Tibial nerve (tissue), 4 donors: ENCODE measurements around the gene SPRY4. TPM values are rescaled to one million over a fixed set of nuclear protein-coding genes. Genes with fewer than 3 reads are reported as not detected.

Source experiments
- DNase-seq, 2 donors: peaks; one replicate each; pipeline ENCODE4 v3.0.0-alpha.2; 2019; ENCODE audit warnings: low spot score in 2 of 2
- H3K27ac ChIP-seq, 4 donors: fragments of 200-600 bp; sonication (generic) in 3 of 4; one replicate each; pipeline ENCODE4 v1.5.1; 2017 to 2019; ENCODE audit warnings: mild to moderate bottlenecking in 1 of 4
- H3K27me3 ChIP-seq, 2 donors: fragments of 200-600 bp; sonication (generic) in 1 of 2; one replicate each; pipeline versions ENCODE4 v1.5.1 to v1.6.0; 2017 to 2019
- H3K36me3 ChIP-seq, 3 donors: fragments of 200-600 bp; sonication (generic); one replicate each; pipeline ENCODE4 v1.5.1; 2018 to 2019
- H3K4me1 ChIP-seq, 4 donors: fragments of 200-600 bp; sonication (generic) in 3 of 4; one replicate each; pipeline ENCODE4 v1.5.1; 2017 to 2019
- H3K4me3 ChIP-seq, 4 donors: fragments of 200-600 bp; sonication (generic) in 3 of 4; one replicate each; pipeline ENCODE4 v1.5.1; 2017 to 2019; ENCODE audit warnings: mild to moderate bottlenecking in 1 of 4, moderate library complexity in 1 of 4
- H3K9me3 ChIP-seq, 4 donors: fragments of 200-600 bp; sonication (generic) in 3 of 4; one replicate each; pipeline ENCODE4 v1.5.1; 2017 to 2019
- EP300 ChIP-seq, 2 donors: sonication (generic); formaldehyde crosslinking; IDR thresholded peaks; one replicate each; pipeline ENCODE4 v1.6.1; 2017; ENCODE audit warnings: antibody characterized with exemption in 2 of 2, mild to moderate bottlenecking in 1 of 2
- POLR2A ChIP-seq, 2 donors: fragments of 450-650 bp; IDR thresholded peaks; one replicate each; pipeline ENCODE4 v1.6.1; 2017; ENCODE audit warnings: antibody characterized with exemption in 2 of 2, mild to moderate bottlenecking in 2 of 2, moderate library complexity in 2 of 2
- WGBS, 2 donors: methylation state at CpG; one replicate each; pipeline ENCODE4 v1.1.5; 2018; 5-methylcytosine and 5-hydroxymethylcytosine counted together
- total RNA-seq, 4 donors: library from RNA; depleted of rRNA; stranded (reverse); fragments of >200 nt; gene quantifications; one replicate each; pipeline ENCODE4 v1.1.0, GENCODE V29; 2016
- TF ChIP-seq, protein P1 (sequence below), 5 experiments: fragments of 200-600 bp in 3 of 5; fragments of 450-650 bp in 2 of 5; sonication (generic) in 3 of 5; IDR thresholded peaks; one replicate each; pipeline ENCODE4 v1.5.1; 2016 to 2019; ENCODE audit warnings: antibody characterized with exemption in 5 of 5, mild to moderate bottlenecking in 3 of 5, moderate library complexity in 2 of 5

SPRY4 gene
- total RNA-seq, 4 donors from 2014 or later = 5.1 to 30.9 (median 17.9) TPM

DNA sequence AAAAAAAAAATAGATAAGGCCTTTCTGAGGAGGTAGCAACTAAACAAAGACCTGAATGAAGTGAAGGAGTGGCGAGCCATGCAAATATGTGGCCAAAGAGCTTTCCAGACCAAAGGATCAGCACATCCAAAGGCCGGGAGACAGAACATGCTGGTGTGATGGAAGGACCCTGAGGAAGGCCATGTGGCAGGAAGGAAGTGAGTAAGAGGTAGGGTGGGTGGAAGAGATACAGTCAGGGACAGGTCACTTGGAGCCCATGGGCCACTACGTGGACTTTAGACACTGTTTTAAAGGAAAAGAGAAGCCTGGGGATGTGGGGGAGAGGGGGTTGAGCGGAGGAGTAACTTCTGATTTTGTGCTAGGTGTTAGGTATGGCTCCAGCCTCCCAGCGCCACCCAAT lies 31.3 kb downstream of the SPRY4 start:
- TF ChIP-seq, protein P1, sequence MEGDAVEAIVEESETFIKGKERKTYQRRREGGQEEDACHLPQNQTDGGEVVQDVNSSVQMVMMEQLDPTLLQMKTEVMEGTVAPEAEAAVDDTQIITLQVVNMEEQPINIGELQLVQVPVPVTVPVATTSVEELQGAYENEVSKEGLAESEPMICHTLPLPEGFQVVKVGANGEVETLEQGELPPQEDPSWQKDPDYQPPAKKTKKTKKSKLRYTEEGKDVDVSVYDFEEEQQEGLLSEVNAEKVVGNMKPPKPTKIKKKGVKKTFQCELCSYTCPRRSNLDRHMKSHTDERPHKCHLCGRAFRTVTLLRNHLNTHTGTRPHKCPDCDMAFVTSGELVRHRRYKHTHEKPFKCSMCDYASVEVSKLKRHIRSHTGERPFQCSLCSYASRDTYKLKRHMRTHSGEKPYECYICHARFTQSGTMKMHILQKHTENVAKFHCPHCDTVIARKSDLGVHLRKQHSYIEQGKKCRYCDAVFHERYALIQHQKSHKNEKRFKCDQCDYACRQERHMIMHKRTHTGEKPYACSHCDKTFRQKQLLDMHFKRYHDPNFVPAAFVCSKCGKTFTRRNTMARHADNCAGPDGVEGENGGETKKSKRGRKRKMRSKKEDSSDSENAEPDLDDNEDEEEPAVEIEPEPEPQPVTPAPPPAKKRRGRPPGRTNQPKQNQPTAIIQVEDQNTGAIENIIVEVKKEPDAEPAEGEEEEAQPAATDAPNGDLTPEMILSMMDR (IDR thresholded peaks at IDR 0.05) = no peak
- TF ChIP-seq EP300 (IDR thresholded peaks at IDR 0.05) = no peak
- TF ChIP-seq POLR2A (IDR thresholded peaks at IDR 0.05) = no peak
- no peak for DNase-seq
- Histone ChIP-seq H3K27ac (no peak overlapping the region), H3K9me3 (no peaks in the 10 kb centered on the region), H3K4me3 (no peak overlapping the region), H3K27me3 (no peaks in the 10 kb centered on the region), H3K4me1 (peaks cover 0 to 27% (median 0%) of the 10 kb centered on the region in 4 donors), H3K36me3 (no peaks in the 10 kb centered on the region)
- 71 to 79% methylated on average over 5 of the region's 5 CpGs for WGBS, 2 donors

DNA sequence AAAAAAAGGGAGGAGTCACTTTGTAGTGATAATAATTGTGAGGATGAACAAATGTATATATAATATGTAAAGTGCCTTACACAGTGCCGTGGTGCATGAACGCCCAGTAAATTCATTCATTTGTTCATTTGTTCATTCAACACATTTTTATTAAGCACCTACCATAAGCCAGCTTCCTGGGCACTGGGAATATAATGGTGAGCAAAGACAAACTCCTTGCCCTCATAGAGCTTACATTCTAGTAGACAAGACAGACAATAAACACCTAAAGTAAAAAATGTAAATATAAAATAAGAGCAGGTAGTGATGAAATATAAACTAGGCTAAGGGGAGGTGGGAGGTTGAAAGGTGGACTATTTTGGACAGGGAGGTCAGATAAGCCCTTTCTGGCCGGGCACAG lies 32.0 kb downstream of the SPRY4 start:
- DNase-seq = no peak
- TF ChIP-seq POLR2A (IDR thresholded peaks at IDR 0.05) (no peak), EP300 (IDR thresholded peaks at IDR 0.05) (no peak)
- TF ChIP-seq, protein P1 (IDR thresholded peaks at IDR 0.05) = no peak
- Histone ChIP-seq H3K36me3 (no peaks in the 10 kb centered on the region), H3K4me1 (peaks cover 0 to 33% (median 0%) of the 10 kb centered on the region in 4 donors), H3K27ac (no peak overlapping the region), H3K4me3 (no peak overlapping the region), H3K27me3 (no peaks in the 10 kb centered on the region), H3K9me3 (no peaks in the 10 kb centered on the region)
- WGBS, 2 donors = 95 to 96% methylated on average over 3 of the region's 3 CpGs

DNA sequence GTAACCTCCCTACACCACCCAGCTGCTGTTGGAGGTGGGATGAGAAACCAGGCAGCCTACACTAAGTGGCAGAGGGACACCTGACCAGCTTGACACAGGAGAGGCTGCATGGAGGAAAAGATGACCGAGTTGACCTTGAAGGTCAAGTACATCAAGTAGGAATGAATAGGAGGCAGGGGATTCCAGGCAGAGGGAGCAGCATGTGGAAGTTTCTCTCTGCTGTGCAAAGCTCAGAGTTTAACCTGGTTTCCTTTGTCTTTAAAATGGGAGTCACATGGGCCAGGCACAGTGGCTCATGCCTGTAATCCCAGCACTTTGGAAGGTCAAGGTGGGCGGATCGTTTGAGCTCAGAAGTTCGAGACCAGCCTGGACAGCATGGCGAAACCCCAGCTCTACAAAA lies 32.6 kb downstream of the SPRY4 start:
- Histone ChIP-seq H3K27ac (no peak overlapping the region), H3K27me3 (no peaks in the 10 kb centered on the region), H3K4me1 (peaks cover 0 to 38% (median 0%) of the 10 kb centered on the region in 4 donors), H3K36me3 (no peaks in the 10 kb centered on the region), H3K9me3 (no peaks in the 10 kb centered on the region), H3K4me3 (no peak overlapping the region)
- no peak for TF ChIP-seq EP300 (IDR thresholded peaks at IDR 0.05)
- TF ChIP-seq POLR2A (IDR thresholded peaks at IDR 0.05) = no peak
- TF ChIP-seq, protein P1 (IDR thresholded peaks at IDR 0.05) = no peak
- DNase-seq = no peak
- 81 to 83% methylated on average over 5 of the region's 5 CpGs for WGBS, 2 donors

DNA sequence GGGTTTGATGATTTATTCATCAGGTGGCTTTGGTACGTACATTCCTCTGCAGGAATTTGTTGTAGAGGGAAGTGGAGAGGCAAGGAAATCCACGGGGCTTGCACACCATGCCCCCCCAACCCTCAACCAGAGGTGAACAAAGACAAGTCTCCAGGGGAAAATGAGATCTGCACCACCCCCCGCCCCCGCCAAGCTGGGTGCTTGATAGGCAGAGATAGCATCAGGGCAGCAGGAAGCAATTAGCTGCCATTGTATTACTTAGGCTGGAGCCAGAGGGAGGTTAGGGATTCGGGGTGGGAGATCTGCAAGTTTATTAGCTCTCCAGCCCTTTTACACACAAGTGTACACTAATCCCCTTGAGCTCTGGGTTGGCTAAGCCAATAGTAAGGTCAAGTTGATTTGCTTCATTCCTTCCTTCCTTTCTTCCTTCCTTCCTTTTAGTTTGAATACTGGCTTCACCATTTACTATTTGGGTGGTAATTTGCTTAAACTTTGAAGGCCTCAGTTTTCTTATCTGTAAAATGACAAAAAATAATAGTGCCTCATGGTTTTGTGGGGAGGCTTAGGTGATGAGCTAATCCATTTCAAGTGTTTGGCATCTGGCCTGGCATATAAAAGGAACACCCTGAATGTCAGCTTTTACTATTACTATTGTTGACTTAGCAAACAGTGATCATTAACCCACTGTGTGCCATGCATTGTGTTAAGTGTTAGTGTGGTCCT lies 34.1 kb downstream of the SPRY4 start:
- H3K27ac ChIP-seq = no peak overlapping the region
- H3K9me3 ChIP-seq = no peaks in the 10 kb centered on the region
- no peak overlapping the region for H3K4me3 ChIP-seq
- no peaks in the 10 kb centered on the region for H3K27me3 ChIP-seq
- no peaks in the 10 kb centered on the region for H3K36me3 ChIP-seq
- peaks cover 0 to 31% (median 0%) of the 10 kb centered on the region in 4 donors for H3K4me1 ChIP-seq
- TF ChIP-seq EP300 (IDR thresholded peaks at IDR 0.05) = no peak
- DNase-seq = no peak
- WGBS, 2 donors = 49 to 55% methylated on average over 5 of the region's 5 CpGs

DNA sequence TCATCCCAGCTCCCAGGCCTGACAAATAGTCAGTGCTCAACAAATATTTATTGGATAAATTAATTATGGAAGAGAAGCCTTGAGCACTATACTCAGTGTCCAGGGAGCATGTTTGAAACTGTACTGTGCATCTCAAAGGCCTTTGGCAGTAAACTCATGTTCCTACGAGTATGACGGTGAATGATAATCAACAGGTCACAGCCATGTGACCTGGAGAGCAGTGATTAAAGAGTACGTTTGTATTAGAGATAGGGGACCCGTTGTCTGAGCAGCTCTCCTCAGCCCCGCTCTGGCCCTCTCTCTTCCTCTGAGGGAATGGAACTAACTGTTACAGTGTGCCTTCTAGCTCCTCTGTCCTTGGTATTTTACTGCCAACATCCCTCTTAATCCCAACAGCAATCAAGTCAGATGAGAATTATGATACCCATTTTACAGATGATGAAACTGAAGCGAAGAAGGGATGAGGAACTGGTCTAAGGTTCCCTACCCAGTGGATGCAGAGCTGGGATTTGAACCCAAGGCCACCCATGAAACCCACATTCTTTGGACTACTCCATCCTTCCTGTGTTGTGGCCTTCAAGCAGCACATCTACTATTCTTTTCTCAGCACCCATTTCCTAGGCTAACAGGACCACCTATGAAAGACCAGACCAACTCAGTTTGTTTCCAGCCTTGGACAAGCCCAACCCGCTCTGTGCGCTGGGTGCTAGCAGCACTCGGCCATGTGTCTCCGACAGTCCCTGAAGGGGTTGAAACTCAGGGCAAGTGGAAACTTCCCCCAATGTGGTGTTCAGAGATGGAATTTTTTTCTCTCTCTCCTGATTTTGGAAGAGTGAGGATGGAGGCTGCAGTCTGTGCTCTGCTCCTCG lies 34.9 kb downstream of the SPRY4 start:
- Histone ChIP-seq H3K4me1 (peaks cover 0 to 26% (median 0%) of the 10 kb centered on the region in 4 donors), H3K9me3 (no peaks in the 10 kb centered on the region), H3K4me3 (no peak overlapping the region), H3K27me3 (no peaks in the 10 kb centered on the region), H3K27ac (no peak overlapping the region), H3K36me3 (no peaks in the 10 kb centered on the region)
- no peak for TF ChIP-seq POLR2A (IDR thresholded peaks at IDR 0.05)
- TF ChIP-seq, protein P1 (IDR thresholded peaks at IDR 0.05) = no peak
- TF ChIP-seq EP300 (IDR thresholded peaks at IDR 0.05) = no peak
- WGBS, 2 donors = 55 to 71% methylated on average over 11 of the region's 11 CpGs
- no peak for DNase-seq
